ACC112 (cell line): ENCODE data around the gene UNC13A.

Source experiments
- H2AFZ ChIP-seq: fragments of 200-600 bp; sonication (generic); one replicate; pipeline ENCODE4 v1.6.0; 2017; ENCODE audit warnings: antibody characterized with exemption, low read length; ENCODE audit not compliant: unreplicated experiment
- H3K27ac ChIP-seq: fragments of 200-600 bp; sonication (generic); 2 replicates; pipeline ENCODE4 v1.5.1; 2014; ENCODE audit warnings: low read depth, mild to moderate bottlenecking, antibody characterized with exemption, low read length, moderate library complexity
- H3K27me3 ChIP-seq: fragments of 200-600 bp; sonication (generic); 2 replicates; pipeline ENCODE4 v1.6.1; 2014; ENCODE audit warnings: mild to moderate bottlenecking, antibody characterized with exemption, low read length, moderate library complexity, mixed read lengths; ENCODE audit not compliant: insufficient read depth
- H3K36me3 ChIP-seq: fragments of 200-600 bp; sonication (generic); 2 replicates; pipeline ENCODE4 v1.6.1; 2016; ENCODE audit warnings: mild to moderate bottlenecking, antibody characterized with exemption, low read length, moderate library complexity, mixed read lengths; ENCODE audit not compliant: insufficient read depth
- H3K4me1 ChIP-seq: fragments of 200-600 bp; sonication (generic); one replicate; pipeline ENCODE4 v1.6.1; 2016; ENCODE audit warnings: low read length, mixed read lengths; ENCODE audit not compliant: insufficient read depth, unreplicated experiment, control insufficient read depth
- H3K4me3 ChIP-seq: fragments of 200-600 bp; sonication (generic); 2 replicates; pipeline ENCODE4 v1.5.1; 2014; ENCODE audit warnings: mild to moderate bottlenecking, low read depth, low read length
- H3K79me2 ChIP-seq: fragments of 200-600 bp; sonication (generic); one replicate; pipeline ENCODE4 v1.6.0; 2016; ENCODE audit warnings: low read length; ENCODE audit not compliant: control insufficient read depth, unreplicated experiment, insufficient read depth

Gene UNC13A

DNA sequence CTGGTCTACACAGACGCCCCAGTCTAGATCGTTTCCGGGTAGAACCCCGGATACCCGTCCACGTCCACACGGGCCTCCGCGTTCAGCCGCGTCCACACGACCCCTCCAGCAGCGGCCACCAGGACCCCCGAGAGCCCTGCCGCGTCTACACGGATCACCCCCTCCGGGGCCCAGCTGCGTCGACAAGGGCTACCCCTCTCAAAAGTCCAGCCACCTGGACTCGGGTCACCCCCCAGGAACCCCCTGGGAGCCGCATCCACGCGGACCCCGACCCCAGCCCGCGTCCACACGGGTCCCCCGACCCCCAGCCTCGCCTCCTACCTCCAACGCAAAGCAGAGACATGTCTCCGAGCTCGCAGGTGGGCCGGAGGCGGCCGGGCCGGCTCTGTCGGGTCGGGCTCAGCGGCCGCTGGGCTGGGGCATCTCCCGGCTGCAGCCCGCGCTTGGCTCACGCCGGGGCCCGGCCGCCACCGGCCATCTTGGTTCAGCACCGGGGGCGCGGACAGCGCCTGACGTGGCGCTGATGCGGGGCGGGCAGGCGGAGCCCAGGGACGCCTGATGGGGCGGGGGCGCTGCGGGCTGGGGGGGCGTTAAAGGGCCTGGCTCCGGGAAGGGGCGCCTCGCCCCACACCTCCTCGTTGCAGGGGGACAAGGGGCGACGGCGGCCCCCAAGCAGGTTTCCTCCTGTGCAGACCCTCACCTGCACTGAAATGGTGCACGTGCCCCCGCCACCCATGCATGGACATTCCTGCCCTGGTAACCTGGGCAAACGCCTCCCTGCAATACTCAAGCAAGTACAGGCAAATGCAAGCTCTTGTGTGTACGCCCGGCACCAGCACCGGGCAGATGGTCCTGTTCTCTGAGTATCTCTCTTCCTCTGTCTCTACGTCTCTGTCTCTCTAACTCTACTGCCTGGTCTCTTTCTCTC lies at the start of gene UNC13A:
Gene UNC13A, minus strand, starts transcription at position 498 of the 928 bp plus-strand sequence. Its CDS starts 155 bp downstream, at position 343.
- Histone ChIP-seq H3K4me3 (peak within 1 kb of the TSS; percentile 47; the same call in 1 of the 2 replicates), H3K36me3 (no peaks in the 10 kb centered on the region), H3K27ac (no peak within 1 kb of the TSS), H3K4me1 (peaks cover 3% of the 10 kb centered on the region), H2AFZ (no peak within 1 kb of the TSS), H3K79me2 (no peaks in the 10 kb centered on the region), H3K27me3 (peaks cover 26% of the 10 kb centered on the region)

DNA sequence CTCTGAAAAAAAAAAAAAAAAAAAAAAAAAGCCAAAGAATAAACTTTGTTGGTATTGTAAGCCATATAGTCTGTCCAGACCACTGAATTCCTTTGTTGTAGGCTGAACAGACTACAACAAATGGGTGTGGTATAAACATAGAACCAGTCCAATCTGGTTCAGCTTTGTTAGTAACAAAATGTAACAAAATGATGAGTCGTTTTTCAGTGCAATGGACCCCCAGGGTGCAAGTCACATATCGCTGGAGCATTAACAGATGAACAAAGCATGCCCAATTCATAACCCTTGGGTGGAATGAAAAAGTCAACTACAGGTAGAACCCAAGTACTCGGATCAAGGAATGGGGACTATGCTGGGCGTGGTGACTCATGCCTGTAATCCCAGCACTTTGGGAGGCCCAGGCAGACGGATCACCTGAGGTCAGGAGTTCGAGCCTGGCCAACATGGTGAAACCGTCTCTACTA lies 49.6 kb upstream of the UNC13A start:
- Histone ChIP-seq H3K4me3 (no peak overlapping the region), H3K27me3 (no peaks in the 10 kb centered on the region), H3K79me2 (peaks cover 1% of the 10 kb centered on the region), H3K27ac (no peak overlapping the region), H3K36me3 (no peaks in the 10 kb centered on the region), H2AFZ (no peak overlapping the region), H3K4me1 (no peaks in the 10 kb centered on the region)

DNA sequence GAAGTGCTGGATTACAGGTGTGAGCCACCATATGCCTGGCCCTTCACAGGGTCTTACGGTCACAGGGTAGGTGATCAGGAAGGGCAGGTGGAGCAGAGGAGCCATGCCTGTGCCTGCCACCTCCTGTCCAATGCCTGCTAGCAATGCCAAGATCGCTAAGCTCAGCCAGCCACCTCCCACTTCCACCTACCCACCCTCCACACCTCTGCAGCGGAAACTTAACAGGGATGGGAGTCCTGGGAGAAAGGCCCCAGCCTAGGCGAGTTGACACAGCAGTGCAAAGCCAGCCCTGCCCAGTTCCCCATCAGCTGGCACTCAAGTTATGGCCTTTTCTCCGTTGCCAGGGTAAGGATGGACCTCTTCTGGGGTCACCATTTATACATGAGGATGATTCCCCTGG lies 47.3 kb upstream of the UNC13A start:
- Histone ChIP-seq H3K79me2 (peaks cover 19% of the 10 kb centered on the region), H3K4me1 (no peaks in the 10 kb centered on the region), H3K27ac (no peak overlapping the region), H3K36me3 (peaks cover 3% of the 10 kb centered on the region), H2AFZ (no peak overlapping the region), H3K4me3 (no peak overlapping the region), H3K27me3 (no peaks in the 10 kb centered on the region)

DNA sequence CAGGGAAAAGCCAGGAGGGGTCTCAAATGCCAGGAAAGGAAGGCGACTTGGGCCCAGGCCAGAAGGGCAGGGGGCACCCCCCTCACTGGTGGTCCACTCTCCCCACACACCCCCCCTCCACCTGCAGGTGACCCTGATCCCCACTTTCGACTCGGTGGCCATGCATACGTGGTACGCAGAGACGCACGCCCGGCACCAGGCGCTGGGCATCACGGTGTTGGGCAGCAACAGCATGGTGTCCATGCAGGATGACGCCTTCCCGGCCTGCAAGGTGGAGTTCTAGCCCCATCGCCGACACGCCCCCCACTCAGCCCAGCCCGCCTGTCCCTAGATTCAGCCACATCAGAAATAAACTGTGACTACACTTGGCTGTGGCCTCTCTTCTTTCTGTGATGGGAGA lies 46.0 kb upstream of the UNC13A start:
- Histone ChIP-seq H3K36me3 (peaks cover 3% of the 10 kb centered on the region), H3K4me3 (no peak overlapping the region), H3K79me2 (peaks cover 29% of the 10 kb centered on the region), H3K27ac (no peak overlapping the region), H3K4me1 (no peaks in the 10 kb centered on the region), H3K27me3 (no peaks in the 10 kb centered on the region), H2AFZ (no peak overlapping the region)

DNA sequence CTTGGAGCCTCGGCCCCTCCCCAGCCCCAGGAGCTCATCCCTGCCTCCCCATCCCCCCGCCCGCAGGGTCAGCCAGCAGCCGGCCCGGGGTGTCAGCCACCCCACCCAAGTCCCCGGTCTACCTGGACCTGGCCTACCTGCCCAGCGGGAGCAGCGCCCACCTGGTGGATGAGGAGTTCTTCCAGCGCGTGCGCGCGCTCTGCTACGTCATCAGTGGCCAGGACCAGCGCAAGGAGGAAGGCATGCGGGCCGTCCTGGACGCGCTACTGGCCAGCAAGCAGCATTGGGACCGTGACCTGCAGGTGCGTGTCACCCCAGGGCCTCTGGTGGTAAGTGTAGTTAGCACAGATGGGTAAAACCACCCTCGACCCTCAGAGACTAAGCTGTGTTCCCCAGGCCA lies 45.0 kb upstream of the UNC13A start:
- Histone ChIP-seq H3K4me1 (no peaks in the 10 kb centered on the region), H3K4me3 (no peak overlapping the region), H3K27ac (no peak overlapping the region), H3K36me3 (peaks cover 3% of the 10 kb centered on the region), H2AFZ (no peak overlapping the region), H3K27me3 (no peaks in the 10 kb centered on the region), H3K79me2 (peaks cover 38% of the 10 kb centered on the region)

DNA sequence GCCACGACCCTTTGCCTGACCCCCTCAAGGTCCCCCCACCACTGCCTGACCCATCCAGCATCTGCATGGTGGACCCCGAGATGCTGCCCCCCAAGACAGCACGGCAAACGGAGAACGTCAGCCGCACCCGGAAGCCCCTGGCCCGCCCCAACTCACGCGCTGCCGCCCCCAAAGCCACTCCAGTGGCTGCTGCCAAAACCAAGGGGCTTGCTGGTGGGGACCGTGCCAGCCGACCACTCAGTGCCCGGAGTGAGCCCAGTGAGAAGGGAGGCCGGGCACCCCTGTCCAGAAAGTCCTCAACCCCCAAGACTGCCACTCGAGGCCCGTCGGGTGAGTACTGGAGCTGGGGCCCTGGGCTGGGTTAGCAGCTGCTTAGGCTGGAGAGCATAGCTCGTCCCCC lies 39.7 kb upstream of the UNC13A start:
- Histone ChIP-seq H3K4me1 (peaks cover 2% of the 10 kb centered on the region), H3K27me3 (no peaks in the 10 kb centered on the region), H3K4me3 (no peak overlapping the region), H2AFZ (no peak overlapping the region), H3K27ac (no peak overlapping the region), H3K36me3 (peaks cover 3% of the 10 kb centered on the region), H3K79me2 (peaks cover 64% of the 10 kb centered on the region)

DNA sequence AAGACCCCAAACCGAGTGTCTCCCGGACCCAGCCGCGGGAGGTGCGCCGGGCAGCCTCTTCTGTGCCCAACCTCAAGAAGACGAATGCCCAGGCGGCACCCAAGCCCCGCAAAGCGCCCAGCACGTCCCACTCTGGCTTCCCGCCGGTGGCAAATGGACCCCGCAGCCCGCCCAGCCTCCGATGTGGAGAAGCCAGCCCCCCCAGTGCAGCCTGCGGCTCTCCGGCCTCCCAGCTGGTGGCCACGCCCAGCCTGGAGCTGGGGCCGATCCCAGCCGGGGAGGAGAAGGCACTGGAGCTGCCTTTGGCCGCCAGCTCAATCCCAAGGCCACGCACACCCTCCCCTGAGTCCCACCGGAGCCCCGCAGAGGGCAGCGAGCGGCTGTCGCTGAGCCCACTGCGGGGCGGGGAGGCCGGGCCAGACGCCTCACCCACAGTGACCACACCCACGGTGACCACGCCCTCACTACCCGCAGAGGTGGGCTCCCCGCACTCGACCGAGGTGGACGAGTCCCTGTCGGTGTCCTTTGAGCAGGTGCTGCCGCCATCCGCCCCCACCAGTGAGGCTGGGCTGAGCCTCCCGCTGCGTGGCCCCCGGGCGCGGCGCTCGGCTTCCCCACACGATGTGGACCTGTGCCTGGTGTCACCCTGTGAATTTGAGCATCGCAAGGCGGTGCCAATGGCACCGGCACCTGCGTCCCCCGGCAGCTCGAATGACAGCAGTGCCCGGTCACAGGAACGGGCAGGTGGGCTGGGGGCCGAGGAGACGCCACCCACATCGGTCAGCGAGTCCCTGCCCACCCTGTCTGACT lies 39.0 kb upstream of the UNC13A start:
- Histone ChIP-seq H3K79me2 (peaks cover 61% of the 10 kb centered on the region), H3K4me1 (peaks cover 8% of the 10 kb centered on the region), H3K27me3 (no peaks in the 10 kb centered on the region), H3K36me3 (peaks cover 3% of the 10 kb centered on the region), H3K4me3 (no peak overlapping the region), H3K27ac (no peak overlapping the region), H2AFZ (no peak overlapping the region)

DNA sequence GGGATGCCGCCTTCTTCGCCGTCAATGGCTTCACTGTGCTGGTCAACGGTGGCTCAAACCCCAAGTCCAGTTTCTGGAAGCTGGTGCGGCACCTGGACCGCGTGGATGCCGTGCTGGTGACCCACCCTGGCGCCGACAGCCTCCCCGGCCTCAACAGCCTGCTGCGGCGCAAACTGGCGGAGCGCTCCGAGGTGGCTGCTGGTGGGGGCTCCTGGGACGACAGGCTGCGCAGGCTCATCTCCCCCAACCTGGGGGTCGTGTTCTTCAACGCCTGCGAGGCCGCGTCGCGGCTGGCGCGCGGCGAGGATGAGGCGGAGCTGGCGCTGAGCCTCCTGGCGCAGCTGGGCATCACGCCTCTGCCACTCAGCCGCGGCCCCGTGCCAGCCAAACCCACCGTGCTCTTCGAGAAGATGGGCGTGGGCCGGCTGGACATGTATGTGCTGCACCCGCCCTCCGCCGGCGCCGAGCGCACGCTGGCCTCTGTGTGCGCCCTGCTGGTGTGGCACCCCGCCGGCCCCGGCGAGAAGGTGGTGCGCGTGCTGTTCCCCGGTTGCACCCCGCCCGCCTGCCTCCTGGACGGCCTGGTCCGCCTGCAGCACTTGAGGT lies 38.1 kb upstream of the UNC13A start:
- no peak overlapping the region for H2AFZ ChIP-seq
- H3K79me2 ChIP-seq = peaks cover 62% of the 10 kb centered on the region
- no peak overlapping the region for H3K27ac ChIP-seq
- H3K4me3 ChIP-seq = no peak overlapping the region
- H3K36me3 ChIP-seq = peaks cover 2% of the 10 kb centered on the region
- peaks cover 17% of the 10 kb centered on the region for H3K4me1 ChIP-seq
- H3K27me3 ChIP-seq = no peaks in the 10 kb centered on the region

DNA sequence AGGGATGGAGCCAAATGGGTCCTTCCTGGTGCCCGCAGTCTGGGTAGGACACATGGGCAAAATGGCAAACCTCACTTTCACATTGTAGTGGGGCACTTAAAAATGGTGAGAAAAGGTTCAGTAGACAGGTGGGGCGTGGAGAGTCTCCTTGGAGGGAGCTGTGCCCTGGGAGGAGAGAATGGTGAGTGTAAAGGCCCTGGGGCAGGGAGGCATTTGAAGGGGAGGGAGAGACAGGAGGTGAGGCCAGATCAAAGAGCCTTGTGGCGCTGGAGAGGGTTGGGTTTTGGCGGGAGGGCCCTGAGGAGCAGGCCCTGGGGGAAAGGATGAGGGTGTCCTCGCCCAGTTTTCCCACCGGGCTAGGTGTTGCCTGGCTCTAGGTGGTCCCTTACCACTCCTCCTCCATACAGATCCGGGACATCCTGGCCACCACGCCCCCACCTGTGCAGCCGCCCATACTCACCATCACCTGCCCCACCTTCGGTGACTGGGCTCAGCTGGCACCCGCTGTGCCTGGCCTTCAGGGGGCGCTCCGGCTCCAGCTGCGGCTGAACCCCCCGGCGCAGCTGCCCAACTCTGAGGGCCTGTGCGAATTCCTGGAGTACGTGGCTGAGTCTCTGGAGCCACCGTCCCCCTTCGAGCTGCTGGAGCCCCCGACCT lies 37.4 kb upstream of the UNC13A start:
- Histone ChIP-seq H3K4me1 (peaks cover 24% of the 10 kb centered on the region), H3K4me3 (no peak overlapping the region), H3K27ac (no peak overlapping the region), H3K27me3 (no peaks in the 10 kb centered on the region), H2AFZ (no peak overlapping the region), H3K79me2 (peaks cover 64% of the 10 kb centered on the region), H3K36me3 (no peaks in the 10 kb centered on the region; the same call in 1 of the 2 replicates)

DNA sequence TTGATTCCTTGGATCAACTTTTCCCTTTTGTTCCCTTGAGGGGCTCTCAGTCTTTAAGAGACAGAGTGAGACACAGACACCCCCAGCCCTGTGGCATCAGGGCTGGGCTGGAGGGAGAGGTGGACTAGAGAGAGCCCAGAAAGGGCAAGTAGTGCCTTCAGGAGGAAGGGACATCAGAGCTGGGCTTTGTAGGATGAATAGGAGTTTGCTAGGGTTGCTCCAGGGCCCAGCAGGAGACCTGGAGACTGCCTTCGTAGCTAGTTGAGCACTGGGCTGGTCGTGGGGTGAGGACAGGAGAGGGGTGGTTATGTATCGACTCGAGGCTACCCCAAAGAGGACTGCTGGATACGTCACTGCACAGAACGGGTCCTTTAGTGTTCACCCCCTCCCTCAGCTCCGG lies 36.5 kb upstream of the UNC13A start:
- peaks cover 24% of the 10 kb centered on the region for H3K4me1 ChIP-seq
- H2AFZ ChIP-seq = no peak overlapping the region
- peaks cover 65% of the 10 kb centered on the region for H3K79me2 ChIP-seq
- H3K4me3 ChIP-seq = no peak overlapping the region
- no peaks in the 10 kb centered on the region for H3K36me3 ChIP-seq
- H3K27ac ChIP-seq = no peak overlapping the region
- no peaks in the 10 kb centered on the region for H3K27me3 ChIP-seq
